Measurements from ENCODE around the gene HTR3C.

DNA sequence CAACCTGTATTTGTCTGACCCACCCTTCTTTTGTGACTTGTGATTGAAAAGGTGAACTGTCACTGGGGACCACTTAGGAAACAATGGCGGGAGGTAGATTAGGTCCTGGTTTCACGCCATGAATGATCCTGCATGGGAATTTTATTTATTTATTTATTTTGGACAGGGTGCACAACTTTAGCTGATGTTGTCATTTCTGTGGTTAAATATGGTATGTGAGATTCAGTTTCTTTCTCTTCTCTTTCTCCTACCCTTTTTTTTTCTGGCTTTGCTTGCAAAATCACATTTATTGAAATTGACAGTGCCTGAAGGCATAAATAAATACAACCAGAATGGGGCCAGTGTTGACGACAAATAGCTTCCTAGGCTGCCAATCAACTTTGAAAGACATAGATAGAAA lies 26.0 kb downstream of the HTR3C start:
- TF ChIP-seq, protein P1, sequence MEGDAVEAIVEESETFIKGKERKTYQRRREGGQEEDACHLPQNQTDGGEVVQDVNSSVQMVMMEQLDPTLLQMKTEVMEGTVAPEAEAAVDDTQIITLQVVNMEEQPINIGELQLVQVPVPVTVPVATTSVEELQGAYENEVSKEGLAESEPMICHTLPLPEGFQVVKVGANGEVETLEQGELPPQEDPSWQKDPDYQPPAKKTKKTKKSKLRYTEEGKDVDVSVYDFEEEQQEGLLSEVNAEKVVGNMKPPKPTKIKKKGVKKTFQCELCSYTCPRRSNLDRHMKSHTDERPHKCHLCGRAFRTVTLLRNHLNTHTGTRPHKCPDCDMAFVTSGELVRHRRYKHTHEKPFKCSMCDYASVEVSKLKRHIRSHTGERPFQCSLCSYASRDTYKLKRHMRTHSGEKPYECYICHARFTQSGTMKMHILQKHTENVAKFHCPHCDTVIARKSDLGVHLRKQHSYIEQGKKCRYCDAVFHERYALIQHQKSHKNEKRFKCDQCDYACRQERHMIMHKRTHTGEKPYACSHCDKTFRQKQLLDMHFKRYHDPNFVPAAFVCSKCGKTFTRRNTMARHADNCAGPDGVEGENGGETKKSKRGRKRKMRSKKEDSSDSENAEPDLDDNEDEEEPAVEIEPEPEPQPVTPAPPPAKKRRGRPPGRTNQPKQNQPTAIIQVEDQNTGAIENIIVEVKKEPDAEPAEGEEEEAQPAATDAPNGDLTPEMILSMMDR (conservative IDR thresholded peaks at IDR 0.05; ENCODE audit: low read depth, low read length): no peak
- TF ChIP-seq EZH2 (IDR thresholded peaks at IDR 0.05; ENCODE audit: borderline replicate concordance, low read depth, low read length, poor library complexity, severe bottlenecking): no peak

Measured in A673 (cell line).